Activated CD8-positive, alpha-beta T cell treated with anti-CD3 and anti-CD28 coated beads for 36 hours (primary cell): ENCODE measurements around the gene CXCR6. TPM values are rescaled to one million over a fixed set of nuclear protein-coding genes. Genes with fewer than 3 reads are reported as not detected.

Experiments used
- ATAC-seq: fragments of 200-7000 bp; cut with Tn5 transposase; one replicate; pipeline ENCODE4 v1.10.0; 2021; ENCODE audit warnings: mild to moderate bottlenecking, moderate library complexity
- CTCF ChIA-PET: fragments of 350-600 bp; sonication (Branson Sonifier 250); formaldehyde crosslinking; loops from one replicate; lab custom pipeline; 2021; ENCODE audit warnings: antibody characterized with exemption; lab: Charles Lee
- POLR2A ChIA-PET: fragments of 350-600 bp; sonication (Branson Sonifier 250); formaldehyde crosslinking; loops from one replicate; lab custom pipeline; 2021; ENCODE audit warnings: antibody characterized with exemption; lab: Charles Lee
- DNase-seq: peaks from one replicate; pipeline ENCODE4 v3.0.0-alpha.2; 2020
- H3K27ac Mint-ChIP-seq: one replicate; pipeline ENCODE4 v1.8.0; 2021; ENCODE audit warnings: mild to moderate bottlenecking, mixed read lengths
- H3K27me3 Mint-ChIP-seq: one replicate; pipeline ENCODE4 v1.8.0; 2021; ENCODE audit warnings: mixed read lengths
- H3K36me3 Mint-ChIP-seq: one replicate; pipeline ENCODE4 v1.8.0; 2021; ENCODE audit warnings: low read depth, mixed read lengths
- H3K4me1 Mint-ChIP-seq: one replicate; pipeline ENCODE4 v1.8.0; 2021; ENCODE audit warnings: low read depth, mixed read lengths
- H3K4me3 Mint-ChIP-seq: one replicate; pipeline ENCODE4 v1.8.0; 2021; ENCODE audit warnings: mild to moderate bottlenecking, moderate library complexity, mixed read lengths
- H3K9me3 Mint-ChIP-seq: one replicate; pipeline ENCODE4 v1.8.0; 2021; ENCODE audit warnings: mixed read lengths
- intact Hi-C: fragments of 100-400 bp; cut with micrococcal nuclease; formaldehyde crosslinking; loops from one replicate; pipeline ENCODE4 v1.10.0; 2022
- total RNA-seq, 2 experiments: library from RNA; stranded (reverse); gene quantifications; one replicate each; pipeline ENCODE4 v1.2.3, GENCODE V29; 2021
- TF ChIP-seq, protein P1 (sequence below): fragments of 200-600 bp; IDR thresholded peaks from one replicate; pipeline ENCODE4 v1.8.0; 2022; ENCODE audit warnings: antibody characterized with exemption, mild to moderate bottlenecking

CXCR6 gene
- total RNA-seq, 2 experiments from 2014 or later: 3.2 to 3.4 TPM

DNA sequence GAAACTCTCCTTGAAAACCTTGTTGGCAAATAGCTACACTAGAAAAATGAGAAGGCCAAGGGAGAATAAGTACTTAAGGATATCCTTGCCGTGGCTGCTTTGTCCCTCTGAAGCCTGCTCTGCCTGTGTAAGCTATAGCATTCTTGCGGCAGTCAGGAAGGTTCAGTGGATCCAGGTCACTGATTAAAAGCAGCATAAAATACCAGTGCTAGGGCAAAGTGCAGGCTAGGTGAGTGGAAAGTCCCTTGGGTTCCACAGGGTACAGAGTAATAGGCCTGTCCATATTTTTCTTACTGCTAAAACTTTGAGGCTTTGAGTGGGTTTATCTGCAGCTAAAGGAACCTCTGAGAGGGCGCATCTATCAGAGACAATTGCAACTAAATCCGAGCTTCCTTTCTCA is 10.3 kb downstream of the CXCR6 start:
- CTCF ChIA-PET: interaction anchor here (3.2 to 35.9 kb wide), 2 partner anchors 8 to 129 kb away, joined by 28 to 656 read pairs; no protein-coding TSS in a partner anchor
- TF ChIP-seq, protein P1, sequence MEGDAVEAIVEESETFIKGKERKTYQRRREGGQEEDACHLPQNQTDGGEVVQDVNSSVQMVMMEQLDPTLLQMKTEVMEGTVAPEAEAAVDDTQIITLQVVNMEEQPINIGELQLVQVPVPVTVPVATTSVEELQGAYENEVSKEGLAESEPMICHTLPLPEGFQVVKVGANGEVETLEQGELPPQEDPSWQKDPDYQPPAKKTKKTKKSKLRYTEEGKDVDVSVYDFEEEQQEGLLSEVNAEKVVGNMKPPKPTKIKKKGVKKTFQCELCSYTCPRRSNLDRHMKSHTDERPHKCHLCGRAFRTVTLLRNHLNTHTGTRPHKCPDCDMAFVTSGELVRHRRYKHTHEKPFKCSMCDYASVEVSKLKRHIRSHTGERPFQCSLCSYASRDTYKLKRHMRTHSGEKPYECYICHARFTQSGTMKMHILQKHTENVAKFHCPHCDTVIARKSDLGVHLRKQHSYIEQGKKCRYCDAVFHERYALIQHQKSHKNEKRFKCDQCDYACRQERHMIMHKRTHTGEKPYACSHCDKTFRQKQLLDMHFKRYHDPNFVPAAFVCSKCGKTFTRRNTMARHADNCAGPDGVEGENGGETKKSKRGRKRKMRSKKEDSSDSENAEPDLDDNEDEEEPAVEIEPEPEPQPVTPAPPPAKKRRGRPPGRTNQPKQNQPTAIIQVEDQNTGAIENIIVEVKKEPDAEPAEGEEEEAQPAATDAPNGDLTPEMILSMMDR: no peak
- DNase-seq: no peak
- intact Hi-C loops: no loop called here
- no peaks in the 10 kb centered on the region for H3K9me3 Mint-ChIP-seq
- no peak overlapping the region for H3K27ac Mint-ChIP-seq
- peaks cover 87% of the 10 kb centered on the region for H3K36me3 Mint-ChIP-seq
- H3K27me3 Mint-ChIP-seq: no peaks in the 10 kb centered on the region
- POLR2A ChIA-PET: interaction anchor here (1.1 to 2.4 kb wide), 4 partner anchors 9 to 22 kb away, joined by 3 to 12 read pairs (median 6); partner anchors contain the start of gene CXCR6
- ATAC-seq: no peak
- no peak overlapping the region for H3K4me3 Mint-ChIP-seq
- peaks cover 50% of the 10 kb centered on the region for H3K4me1 Mint-ChIP-seq

DNA sequence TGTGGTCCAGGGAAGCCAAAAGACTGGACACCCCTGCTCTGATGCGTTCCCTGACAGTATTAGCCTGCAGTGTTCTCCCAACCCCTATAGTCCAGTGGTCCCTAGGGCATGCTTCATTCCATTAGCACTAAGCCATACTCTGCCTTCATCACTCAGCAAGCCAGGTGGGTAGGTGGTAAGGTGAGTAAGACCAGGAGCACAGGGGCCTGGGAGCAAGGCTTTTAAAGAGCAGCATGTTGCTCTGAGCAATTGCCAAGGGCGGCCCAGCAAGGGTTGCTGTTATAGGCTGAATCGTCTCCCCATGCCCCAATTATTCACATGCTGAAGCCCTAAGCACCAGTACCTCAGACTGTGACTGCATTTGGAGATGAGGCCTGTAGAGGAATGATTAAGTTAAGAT is 11.0 kb downstream of the CXCR6 start:
- ChIA-PET POLR2A (interaction anchor here (1.1 to 2.4 kb wide), 4 partner anchors 9 to 21 kb away, joined by 3 to 12 read pairs (median 6); partner anchors contain the start of gene CXCR6), CTCF (interaction anchor here (35.9 kb wide), 1 partner anchor 129 kb away, joined by 656 read pairs; no protein-coding TSS in a partner anchor)
- H3K4me3 Mint-ChIP-seq: no peak overlapping the region
- TF ChIP-seq, protein P1: no peak
- intact Hi-C loops: no loop called here
- peaks cover 88% of the 10 kb centered on the region for H3K36me3 Mint-ChIP-seq
- DNase-seq: no peak
- ATAC-seq: no peak
- H3K9me3 Mint-ChIP-seq: no peaks in the 10 kb centered on the region
- no peak overlapping the region for H3K27ac Mint-ChIP-seq
- no peaks in the 10 kb centered on the region for H3K27me3 Mint-ChIP-seq
- peaks cover 42% of the 10 kb centered on the region for H3K4me1 Mint-ChIP-seq

DNA sequence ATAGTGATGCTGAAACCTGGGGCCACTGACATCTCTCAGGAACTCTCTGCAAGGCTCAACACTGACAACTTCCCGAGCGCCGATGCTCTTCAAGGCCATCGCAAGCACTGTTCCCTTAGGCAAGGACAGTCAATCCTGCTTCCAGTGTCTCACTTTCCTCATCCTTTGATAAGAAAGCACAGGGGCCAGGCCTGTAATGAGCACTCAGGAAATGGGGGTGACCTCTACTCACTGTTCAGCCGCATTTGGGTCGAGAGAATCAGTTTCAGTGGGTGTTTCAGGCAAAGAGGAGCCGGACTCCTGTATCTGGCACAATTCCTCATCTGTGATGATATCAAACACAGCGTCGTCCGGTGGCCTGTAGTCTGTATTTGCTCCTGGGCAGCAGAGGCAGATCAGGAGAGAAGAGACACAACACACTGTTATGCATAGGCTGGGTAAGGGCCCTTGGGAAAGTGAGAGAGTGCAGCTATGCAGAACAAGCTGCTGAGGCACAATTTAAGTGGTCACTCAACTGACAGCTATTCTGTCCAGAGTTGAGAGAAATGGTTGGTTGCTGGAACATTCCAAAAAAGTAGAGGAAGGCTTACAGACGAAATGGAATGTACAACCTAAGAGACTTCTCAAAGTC is 11.9 kb downstream of the CXCR6 start:
- H3K27ac Mint-ChIP-seq: no peak overlapping the region
- peaks cover 35% of the 10 kb centered on the region for H3K4me1 Mint-ChIP-seq
- H3K27me3 Mint-ChIP-seq: no peaks in the 10 kb centered on the region
- DNase-seq: no peak
- ATAC-seq: no peak
- no peak overlapping the region for H3K4me3 Mint-ChIP-seq
- no peaks in the 10 kb centered on the region for H3K9me3 Mint-ChIP-seq
- CTCF ChIA-PET: no interaction called here
- intact Hi-C loops: no loop called here
- POLR2A ChIA-PET: no interaction called here
- peaks cover 88% of the 10 kb centered on the region for H3K36me3 Mint-ChIP-seq
- TF ChIP-seq, protein P1: no peak

DNA sequence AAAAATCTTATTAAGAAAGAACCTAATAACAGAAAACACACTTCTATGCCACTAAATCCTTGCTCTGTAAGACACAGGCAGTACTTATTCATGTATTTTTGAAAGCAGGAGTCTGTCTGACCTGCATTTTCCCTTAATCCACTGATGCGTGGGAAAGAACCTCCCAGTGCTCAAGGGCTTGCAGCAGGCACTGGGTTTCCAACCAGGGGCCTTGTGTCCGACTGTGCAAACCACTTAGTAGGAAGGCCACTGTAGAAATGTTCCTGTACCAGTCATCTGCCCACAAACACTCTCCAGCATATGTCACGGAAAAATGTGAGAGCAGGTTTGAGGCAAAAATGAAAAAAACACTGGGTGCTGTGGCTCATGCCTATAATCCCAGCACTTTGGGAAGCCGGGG is 12.4 kb downstream of the CXCR6 start:
- intact Hi-C loops: no loop called here
- Mint-ChIP-seq H3K27me3 (no peaks in the 10 kb centered on the region), H3K4me3 (no peak overlapping the region), H3K9me3 (no peaks in the 10 kb centered on the region), H3K4me1 (peaks cover 29% of the 10 kb centered on the region), H3K36me3 (peaks cover 91% of the 10 kb centered on the region), H3K27ac (no peak overlapping the region)
- ChIA-PET POLR2A (no interaction called here), CTCF (no interaction called here)
- DNase-seq (no peak), ATAC-seq (no peak)
- TF ChIP-seq, protein P1: no peak

DNA sequence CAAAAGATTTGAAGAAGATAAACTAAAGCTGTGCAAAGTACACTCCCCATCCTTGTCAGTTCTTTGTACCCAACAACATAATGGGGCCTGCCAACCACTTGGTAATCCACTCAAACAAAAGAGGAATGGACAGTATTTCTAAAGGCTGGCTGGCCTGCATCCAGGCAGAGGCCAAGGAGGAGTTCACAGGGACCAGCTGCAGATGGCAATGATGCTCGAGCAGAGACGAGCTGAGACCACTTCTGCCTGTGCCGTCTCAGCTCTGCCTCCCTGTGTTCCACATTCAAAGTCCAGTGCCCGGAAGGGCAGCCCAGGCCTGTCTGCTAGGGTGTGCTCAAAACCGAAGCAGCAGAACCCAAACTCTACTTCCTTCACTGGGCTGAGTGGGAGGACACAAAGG is 14.3 kb downstream of the CXCR6 start:
- ChIA-PET CTCF (interaction anchor here (1.2 to 14.2 kb wide), 4 partner anchors 9 to 120 kb away, joined by 3 to 136 read pairs (median 12); no protein-coding TSS in a partner anchor), POLR2A (interaction anchor here (0.6 to 2.5 kb wide), 6 partner anchors 10 to 143 kb away, joined by 3 to 11 read pairs (median 5); partner anchors contain the start of gene CXCR6)
- H3K4me3 Mint-ChIP-seq: no peak overlapping the region
- H3K27me3 Mint-ChIP-seq: no peaks in the 10 kb centered on the region
- peaks cover 28% of the 10 kb centered on the region for H3K4me1 Mint-ChIP-seq
- no peak for DNase-seq
- peak overlapping the region; percentile 44 for H3K27ac Mint-ChIP-seq
- peaks cover 91% of the 10 kb centered on the region for H3K36me3 Mint-ChIP-seq
- TF ChIP-seq, protein P1: no peak
- intact Hi-C loops: no loop called here
- H3K9me3 Mint-ChIP-seq: no peaks in the 10 kb centered on the region
- no peak for ATAC-seq
